A549 (cell line): Measurements from ENCODE around the gene WDR20. TPM values are rescaled to one million over a fixed set of nuclear protein-coding genes. Genes with fewer than 3 reads are reported as not detected.
A peak's percentile ranks its signal among the peaks of the same experiment; 100 is the strongest.
"Not testable (repeated sequence)": the region's sequence is repeated elsewhere in the genome, so short reads cannot be mapped to it uniquely, and the experiment has no call there.

ENCODE experiments used
- ATAC-seq, 2 experiments: fragments of 200-7000 bp in 1 of 2; fragments of >200 bp in 1 of 2; cut with Nextera tagmentation in 1 of 2; cut with Tn5 transposase in 1 of 2; 3 replicates each; pipeline versions ENCODE4 v1.8.0 to v1.9.1; 2018 to 2020; ENCODE audit warnings: mild to moderate bottlenecking in 1 of 2, moderate library complexity in 1 of 2
- CTCF ChIA-PET: fragments of 300-600 bp; sonication (Branson Sonifier 250); formaldehyde crosslinking; extraction: SDS; loops from one replicate; lab custom pipeline; 2021; ENCODE audit warnings: antibody characterized with exemption, inconsistent platforms; lab: Yijun Ruan, JAX
- POLR2A ChIA-PET: fragments of 350-600 bp; formaldehyde crosslinking; extraction: SDS; loops from one replicate; lab custom pipeline; 2021; ENCODE audit warnings: antibody characterized with exemption, inconsistent platforms; lab: Yijun Ruan, JAX
- DNase-seq, 2 experiments: peaks; one replicate each; pipeline versions ENCODE4 v3.0.0 to v3.0.0-alpha.2; 2011 to 2016; ENCODE audit warnings: low read depth in 1 of 2, low spot score in 1 of 2
- FAIRE-seq: peaks from 2 replicates; lab custom pipeline; 2011; peaks lifted over from hg19 to GRCh38; lab: Jason Lieb, UNC
- H3K27ac ChIP-seq, 2 experiments: fragments of >200 bp; sonication (Bioruptor Twin); formaldehyde crosslinking; 3 replicates each; pipeline ENCODE4 v1.5.1; 2016 to 2017
- H3K4me1 ChIP-seq: fragments of >200 bp; sonication (Bioruptor Twin); formaldehyde crosslinking; 3 replicates; pipeline ENCODE4 v1.6.1; 2016
- H3K4me2 ChIP-seq: fragments of >200 bp; sonication (Bioruptor Twin); formaldehyde crosslinking; 3 replicates; pipeline ENCODE4 v1.6.1; 2016
- H3K4me3 ChIP-seq: fragments of >200 bp; sonication (Bioruptor Twin); formaldehyde crosslinking; 3 replicates; pipeline ENCODE4 v1.5.1; 2016
- H3K9me3 ChIP-seq: fragments of >200 bp; sonication (Bioruptor Twin); formaldehyde crosslinking; 3 replicates; pipeline ENCODE4 v1.6.1; 2016
- ATOH8 ChIP-seq: fragments of 250-450 bp; sonication (Bioruptor Pico); IDR thresholded peaks from 2 replicates; pipeline ENCODE4 v1.5.0; 2020; ENCODE audit warnings: low read depth, mild to moderate bottlenecking, moderate library complexity
- BHLHE40 ChIP-seq: IDR thresholded peaks from 2 replicates; pipeline ENCODE4 v1.6.1; 2012; ENCODE audit warnings: low read depth, low read length, inconsistent platforms
- CBX8 ChIP-seq: fragments of 200-600 bp; sonication (generic); IDR thresholded peaks from 2 replicates; pipeline ENCODE4 v1.6.1; 2016
- CHD2 ChIP-seq: fragments of 150-350 bp; IDR thresholded peaks from 2 replicates; pipeline ENCODE4 v1.6.1; 2014; ENCODE audit warnings: low read length; ENCODE audit not compliant: partially characterized antibody
- CHD4 ChIP-seq: fragments of 200-600 bp; sonication (generic); IDR thresholded peaks from 2 replicates; pipeline ENCODE4 v1.6.1; 2016; ENCODE audit warnings: antibody characterized with exemption, mild to moderate bottlenecking, borderline replicate concordance
- CTCF ChIP-seq: fragments of >200 bp; sonication (Bioruptor Twin); formaldehyde crosslinking; IDR thresholded peaks from 3 replicates; pipeline ENCODE4 v1.5.1; 2016
- GATA3 ChIP-seq: IDR thresholded peaks from 2 replicates; pipeline ENCODE4 v1.6.1; 2012; ENCODE audit warnings: borderline replicate concordance
- HOXA7 ChIP-seq: fragments of 250-450 bp; sonication (Bioruptor Pico); IDR thresholded peaks from 2 replicates; pipeline ENCODE4 v1.5.0; 2020; ENCODE audit warnings: mild to moderate bottlenecking, moderate library complexity
- HOXB13 ChIP-seq: fragments of 250-450 bp; sonication (Bioruptor Pico); IDR thresholded peaks from 2 replicates; pipeline ENCODE4 v1.5.0; 2020; ENCODE audit warnings: low read depth, mild to moderate bottlenecking, moderate library complexity
- KDM1A ChIP-seq: fragments of 200-600 bp; sonication (generic); IDR thresholded peaks from 2 replicates; pipeline ENCODE4 v1.6.1; 2016; ENCODE audit warnings: low read depth, mild to moderate bottlenecking
- NFE2L2 ChIP-seq: fragments of 150-350 bp; conservative IDR thresholded peaks from 2 replicates; pipeline ENCODE4 v1.6.1; 2014; ENCODE audit warnings: low read length
- NR3C1 ChIP-seq: fragments of >200 bp; sonication (Bioruptor Twin); formaldehyde crosslinking; IDR thresholded peaks from 3 replicates; pipeline ENCODE4 v1.6.1; 2017
- PBX3 ChIP-seq: IDR thresholded peaks from 2 replicates; pipeline ENCODE4 v1.6.1; 2012
- POLR2AphosphoS2 ChIP-seq: conservative IDR thresholded peaks from 2 replicates; pipeline ENCODE4 v1.6.1; 2012; ENCODE audit warnings: low read length, improper control_type of control experiment, inconsistent platforms
- RCOR1 ChIP-seq: fragments of 150-350 bp; IDR thresholded peaks from 2 replicates; pipeline ENCODE4 v1.6.1; 2014; ENCODE audit warnings: antibody characterized with exemption, low read length, low read depth
- RFX5 ChIP-seq: fragments of 450-650 bp; IDR thresholded peaks from 2 replicates; pipeline ENCODE4 v1.7.1; 2014; ENCODE audit warnings: antibody characterized with exemption, mild to moderate bottlenecking, moderate library complexity
- RNF2 ChIP-seq: fragments of 200-600 bp; sonication (generic); IDR thresholded peaks from 2 replicates; pipeline ENCODE4 v1.6.1; 2016; ENCODE audit warnings: low read depth, mild to moderate bottlenecking, antibody characterized with exemption, moderate library complexity, borderline replicate concordance
- WGBS: methylation state at CpG from one replicate; pipeline ENCODE4 v1.1.6; 2017; ENCODE audit errors: missing lambda C conversion rate; 5-methylcytosine and 5-hydroxymethylcytosine counted together
- polyA plus RNA-seq, 4 experiments: library from polyadenylated mRNA; depleted of rRNA in 3 of 4; stranded (reverse); fragments of >200 nt; fragmentation: RNase III in 1 of 4; extraction: RNeasy Plus Mini Kit Qiagen cat#74134 plus additional on column Dnase treatment in 1 of 4; gene quantifications; 2 replicates in 3 of 4; 3 replicates in 1 of 4; pipeline ENCODE4 v1.2.3, GENCODE V29; 2011 to 2017
- TF ChIP-seq, protein P1 (sequence below): IDR thresholded peaks from 2 replicates; pipeline ENCODE4 v1.6.1; 2012

Gene WDR20
- polyA plus RNA-seq, 2 of the 4 experiments (the other 2 are of a cell fraction) = 19.5 to 20.6 TPM

DNA sequence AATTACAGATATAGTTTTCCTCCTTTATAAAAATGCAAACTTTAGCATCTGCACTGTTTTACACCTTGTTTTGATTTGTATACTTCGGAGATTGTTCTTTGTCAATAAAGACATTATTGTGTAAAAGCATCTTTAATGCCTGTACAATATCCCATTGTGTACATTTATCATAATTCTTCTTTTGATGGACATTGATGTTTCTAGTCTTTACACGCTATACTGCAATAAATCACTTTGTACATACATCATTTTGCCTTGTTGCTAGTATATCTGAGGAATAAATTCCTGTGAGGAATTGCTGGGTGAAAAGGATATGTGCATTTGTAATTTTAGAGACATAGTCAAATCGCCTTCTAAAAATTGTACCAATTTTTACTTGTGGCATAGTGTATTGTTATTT lies 30.4 kb downstream of the WDR20 start:
- TF ChIP-seq NR3C1 = no peak
- no peak for TF ChIP-seq HOXA7 (CRISPR knock-in tag)
- no peak for TF ChIP-seq RFX5
- TF ChIP-seq CTCF = no peak
- TF ChIP-seq BHLHE40 = no peak
- no peak for TF ChIP-seq CHD2
- TF ChIP-seq RNF2 = no peak
- no peak for TF ChIP-seq RCOR1
- no peak for TF ChIP-seq CHD4
- TF ChIP-seq, protein P1, sequence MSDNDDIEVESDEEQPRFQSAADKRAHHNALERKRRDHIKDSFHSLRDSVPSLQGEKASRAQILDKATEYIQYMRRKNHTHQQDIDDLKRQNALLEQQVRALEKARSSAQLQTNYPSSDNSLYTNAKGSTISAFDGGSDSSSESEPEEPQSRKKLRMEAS = no peak
- TF ChIP-seq HOXB13 (CRISPR knock-in tag) = no peak
- TF ChIP-seq ATOH8 (CRISPR knock-in tag) = no peak
- no peak for TF ChIP-seq CBX8
- no peak for TF ChIP-seq PBX3
- TF ChIP-seq, all 56 proteins: peak for 0
- ATAC-seq = no peak
- Histone ChIP-seq H3K9me3 (no peaks in the 10 kb centered on the region), H3K4me3 (no peak overlapping the region), H3K4me1 (peaks cover 6% of the 10 kb centered on the region; the same call in 2 of the 3 replicates), H3K4me2 (no peak overlapping the region), H3K27ac (no peak overlapping the region)
- no peak for DNase-seq
- WGBS = 89% methylated on average over 3 of the region's 3 CpGs
- no peak for FAIRE-seq
- POLR2A ChIA-PET = no interaction called here
- CTCF ChIA-PET = no interaction called here

DNA sequence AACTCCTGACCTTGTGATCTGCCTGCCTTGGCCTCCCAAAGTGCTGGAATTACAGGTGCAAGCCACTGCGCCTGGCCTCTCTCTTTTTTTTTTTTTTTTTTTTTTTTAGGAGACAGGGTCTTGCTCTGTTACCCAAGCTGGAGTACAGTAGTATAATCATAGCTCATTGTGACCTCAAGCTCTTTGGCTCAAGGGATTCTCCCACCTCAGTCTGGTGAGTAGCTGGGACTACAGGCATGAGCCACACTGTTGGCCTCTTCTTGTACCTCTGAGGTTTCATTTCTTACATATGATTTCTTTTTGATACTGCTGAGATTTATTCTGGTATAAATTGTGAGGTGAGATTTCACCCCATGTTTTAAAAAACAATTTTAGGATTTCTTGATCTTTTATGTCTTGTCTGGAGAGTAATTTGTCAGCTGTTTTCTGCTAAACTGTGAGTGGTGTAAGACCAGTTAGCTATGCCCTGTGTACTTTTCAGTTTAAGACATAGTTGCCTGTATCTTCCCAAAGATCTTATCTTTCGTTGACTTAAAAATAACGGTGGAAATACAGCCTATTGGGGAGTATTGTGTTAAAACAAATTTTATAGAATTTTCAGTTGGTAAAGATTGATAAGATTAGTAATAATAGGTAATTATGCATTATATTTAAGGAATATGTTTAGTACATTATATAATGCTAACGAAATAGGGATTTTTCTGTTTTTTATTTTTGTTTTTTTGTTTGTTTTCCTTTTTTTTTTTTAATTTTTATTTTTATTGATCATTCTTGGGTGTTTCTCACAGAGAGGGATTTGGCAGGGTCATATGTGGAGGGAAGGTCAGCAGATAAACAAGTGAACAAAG lies 31.7 kb downstream of the WDR20 start:
- WGBS = 63% methylated on average over 4 of the region's 4 CpGs
- H3K9me3 ChIP-seq = no peaks in the 10 kb centered on the region
- ChIA-PET POLR2A (interaction anchor here (0.6 to 0.7 kb wide), 2 partner anchors 15 to 1460 kb away, joined by 3 to 6 read pairs; no protein-coding TSS in a partner anchor), CTCF (interaction anchor here (0.6 to 1.1 kb wide), 3 partner anchors 9 to 18 kb away, joined by 3 to 5 read pairs (median 4); no protein-coding TSS in a partner anchor)
- ATAC-seq (peak in 1 of 2 experiments; percentile 70; a peak in 3 of 6 replicates), DNase-seq (no peak), FAIRE-seq (no peak)
- no peak overlapping the region for H3K27ac ChIP-seq
- peaks cover 6% of the 10 kb centered on the region; the same call in 2 of the 3 replicates for H3K4me1 ChIP-seq
- TF ChIP-seq KDM1A (no peak), GATA3 (0 out of 2 replicates have a peak, but pooled peaks have one; percentile 38), POLR2AphosphoS2 (no peak), NFE2L2 (no peak)
- H3K4me3 ChIP-seq = no peak overlapping the region
- H3K4me2 ChIP-seq = peak overlapping the region; percentile 4; the same call in 2 of the 3 replicates

DNA sequence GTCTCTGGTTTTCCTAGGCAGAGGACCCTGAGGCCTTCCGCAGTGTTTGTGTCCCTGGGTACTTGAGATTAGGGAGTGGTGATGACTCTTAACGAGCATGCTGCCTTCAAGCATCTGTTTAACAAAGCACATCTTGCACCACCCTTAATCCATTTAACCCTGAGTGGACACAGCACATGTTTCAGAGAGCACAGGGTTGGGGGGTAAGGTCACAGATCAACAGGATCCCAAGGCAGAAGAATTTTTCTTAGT lies 32.2 kb downstream of the WDR20 start:
- FAIRE-seq, H3K27ac ChIP-seq, ATAC-seq, DNase-seq, CTCF ChIA-PET, POLR2A ChIA-PET, H3K9me3 ChIP-seq, H3K4me1 ChIP-seq, H3K4me3 ChIP-seq, H3K4me2 ChIP-seq: not testable (repeated sequence)
- WGBS = 43% methylated on average over 1 of the region's 2 CpGs

- H3K9me3 ChIP-seq, H3K4me2 ChIP-seq, H3K4me3 ChIP-seq, POLR2A ChIA-PET, ATAC-seq, FAIRE-seq, H3K27ac ChIP-seq, DNase-seq, H3K4me1 ChIP-seq, CTCF ChIA-PET: not testable (repeated sequence)
- 96% methylated on average over 18 of the region's 31 CpGs for WGBS
These were observed 33.0 kb downstream of the WDR20 start for GRCh38 chr14:102172721-102173120.
